ENCODE data around the gene SKOR1. TPM values are rescaled to one million over a fixed set of nuclear protein-coding genes. Genes with fewer than 3 reads are reported as not detected.

The SKOR1 gene
- total RNA-seq, 1 donor from 2014 or later = not detected

DNA sequence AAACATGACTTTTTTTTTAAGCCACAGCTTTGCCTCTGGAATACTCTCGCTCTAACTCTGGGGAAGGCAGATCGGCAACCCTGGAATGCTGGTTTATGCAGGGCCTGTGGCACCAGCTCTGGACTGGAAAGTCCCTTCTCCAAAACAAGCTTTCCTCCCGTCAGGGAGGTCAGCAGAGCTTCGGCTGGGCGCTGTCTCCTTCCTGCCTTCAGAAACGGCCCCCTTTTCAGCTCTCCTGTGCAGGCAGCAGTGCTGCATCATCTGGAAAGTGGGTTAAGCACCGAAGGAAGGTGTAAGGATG is 42.7 kb upstream of the SKOR1 start:
- Mint-ChIP-seq H3K36me3 (ENCODE audit: low read depth, unreplicated experiment) (peaks cover 10% of the 10 kb centered on the region), H3K4me3 (ENCODE audit: unreplicated experiment) (no peak overlapping the region), H3K27me3 (ENCODE audit: low read depth, unreplicated experiment) (peaks cover 2% of the 10 kb centered on the region), H3K27ac (ENCODE audit: unreplicated experiment) (no peak overlapping the region), H3K4me1 (ENCODE audit: low read depth, unreplicated experiment) (peaks cover 5% of the 10 kb centered on the region), H3K9me3 (ENCODE audit: unreplicated experiment) (no peaks in the 10 kb centered on the region)
- H3K4me3 ChIP-seq (ENCODE audit: insufficient read depth, low read depth, low read length) = no peak overlapping the region
- H3K36me3 ChIP-seq (ENCODE audit: insufficient read depth, low read length) = no peaks in the 10 kb centered on the region
- no peaks in the 10 kb centered on the region for H3K27me3 ChIP-seq (ENCODE audit: insufficient read depth, low read length)
- no peaks in the 10 kb centered on the region for H3K4me1 ChIP-seq (ENCODE audit: insufficient read depth, low read length)
- TF ChIP-seq, protein P1, sequence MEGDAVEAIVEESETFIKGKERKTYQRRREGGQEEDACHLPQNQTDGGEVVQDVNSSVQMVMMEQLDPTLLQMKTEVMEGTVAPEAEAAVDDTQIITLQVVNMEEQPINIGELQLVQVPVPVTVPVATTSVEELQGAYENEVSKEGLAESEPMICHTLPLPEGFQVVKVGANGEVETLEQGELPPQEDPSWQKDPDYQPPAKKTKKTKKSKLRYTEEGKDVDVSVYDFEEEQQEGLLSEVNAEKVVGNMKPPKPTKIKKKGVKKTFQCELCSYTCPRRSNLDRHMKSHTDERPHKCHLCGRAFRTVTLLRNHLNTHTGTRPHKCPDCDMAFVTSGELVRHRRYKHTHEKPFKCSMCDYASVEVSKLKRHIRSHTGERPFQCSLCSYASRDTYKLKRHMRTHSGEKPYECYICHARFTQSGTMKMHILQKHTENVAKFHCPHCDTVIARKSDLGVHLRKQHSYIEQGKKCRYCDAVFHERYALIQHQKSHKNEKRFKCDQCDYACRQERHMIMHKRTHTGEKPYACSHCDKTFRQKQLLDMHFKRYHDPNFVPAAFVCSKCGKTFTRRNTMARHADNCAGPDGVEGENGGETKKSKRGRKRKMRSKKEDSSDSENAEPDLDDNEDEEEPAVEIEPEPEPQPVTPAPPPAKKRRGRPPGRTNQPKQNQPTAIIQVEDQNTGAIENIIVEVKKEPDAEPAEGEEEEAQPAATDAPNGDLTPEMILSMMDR (IDR thresholded peaks at IDR 0.05; ENCODE audit: insufficient read depth, low read depth, low read length) = no peak
- TF ChIP-seq EZH2 (IDR thresholded peaks at IDR 0.05; ENCODE audit: insufficient read depth, low read length) = no peak
- no peak overlapping the region for H3K9ac ChIP-seq (ENCODE audit: low read length)
- DNase-seq (ENCODE audit: low read depth) (no peak), FAIRE-seq (no peak)
- H2AFZ ChIP-seq (ENCODE audit: low read depth, low read length) = no peak overlapping the region
- no peaks in the 10 kb centered on the region for H4K20me1 ChIP-seq (ENCODE audit: insufficient read depth, low read length)
- H3K79me2 ChIP-seq (ENCODE audit: insufficient read depth, low read length) = no peaks in the 10 kb centered on the region
- H3K27ac ChIP-seq (ENCODE audit: low read depth, low read length) = no peak overlapping the region
- no peaks in the 10 kb centered on the region for H3K9me3 ChIP-seq (ENCODE audit: insufficient read depth, low read depth, low read length)
- no peak overlapping the region for H3K4me2 ChIP-seq (ENCODE audit: low read length)

DNA sequence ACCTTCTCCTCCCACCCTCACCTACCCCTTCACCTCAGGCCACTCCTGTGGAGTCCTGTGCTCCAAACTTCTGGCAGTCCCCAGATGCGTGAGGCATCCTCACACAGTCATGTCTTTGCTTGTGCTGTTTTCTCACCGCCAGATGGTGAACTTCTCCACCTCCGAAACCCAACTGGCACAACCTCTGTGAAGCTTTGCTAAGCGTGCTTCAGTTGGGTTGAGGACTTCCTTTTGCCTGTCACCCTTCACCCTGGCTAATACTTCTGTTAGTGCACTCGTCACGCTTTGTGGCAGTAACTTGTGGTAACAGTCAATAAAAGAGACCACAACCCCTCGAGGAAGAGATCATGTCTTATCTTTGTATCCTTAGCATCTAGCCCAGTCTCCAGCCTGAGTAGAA is 42.0 kb upstream of the SKOR1 start:
- Histone ChIP-seq H3K4me3 (ENCODE audit: insufficient read depth, low read depth, low read length) (no peak overlapping the region), H3K27ac (ENCODE audit: low read depth, low read length) (no peak overlapping the region), H3K4me2 (ENCODE audit: low read length) (no peak overlapping the region), H3K79me2 (ENCODE audit: insufficient read depth, low read length) (no peaks in the 10 kb centered on the region), H3K9me3 (ENCODE audit: insufficient read depth, low read depth, low read length) (no peaks in the 10 kb centered on the region), H3K4me1 (ENCODE audit: insufficient read depth, low read length) (no peaks in the 10 kb centered on the region), H3K9ac (ENCODE audit: low read length) (no peak overlapping the region), H3K36me3 (ENCODE audit: insufficient read depth, low read length) (no peaks in the 10 kb centered on the region), H2AFZ (ENCODE audit: low read depth, low read length) (no peak overlapping the region), H4K20me1 (ENCODE audit: insufficient read depth, low read length) (no peaks in the 10 kb centered on the region), H3K27me3 (ENCODE audit: insufficient read depth, low read length) (no peaks in the 10 kb centered on the region)
- no peak overlapping the region for H3K4me3 Mint-ChIP-seq (ENCODE audit: unreplicated experiment)
- TF ChIP-seq EZH2 (IDR thresholded peaks at IDR 0.05; ENCODE audit: insufficient read depth, low read length) = no peak
- peaks cover 2% of the 10 kb centered on the region for H3K27me3 Mint-ChIP-seq (ENCODE audit: low read depth, unreplicated experiment)
- no peak for DNase-seq (ENCODE audit: low read depth)
- no peak for FAIRE-seq
- no peaks in the 10 kb centered on the region for H3K9me3 Mint-ChIP-seq (ENCODE audit: unreplicated experiment)
- H3K27ac Mint-ChIP-seq (ENCODE audit: unreplicated experiment) = no peak overlapping the region
- H3K36me3 Mint-ChIP-seq (ENCODE audit: low read depth, unreplicated experiment) = peaks cover 10% of the 10 kb centered on the region
- peaks cover 5% of the 10 kb centered on the region for H3K4me1 Mint-ChIP-seq (ENCODE audit: low read depth, unreplicated experiment)

DNA sequence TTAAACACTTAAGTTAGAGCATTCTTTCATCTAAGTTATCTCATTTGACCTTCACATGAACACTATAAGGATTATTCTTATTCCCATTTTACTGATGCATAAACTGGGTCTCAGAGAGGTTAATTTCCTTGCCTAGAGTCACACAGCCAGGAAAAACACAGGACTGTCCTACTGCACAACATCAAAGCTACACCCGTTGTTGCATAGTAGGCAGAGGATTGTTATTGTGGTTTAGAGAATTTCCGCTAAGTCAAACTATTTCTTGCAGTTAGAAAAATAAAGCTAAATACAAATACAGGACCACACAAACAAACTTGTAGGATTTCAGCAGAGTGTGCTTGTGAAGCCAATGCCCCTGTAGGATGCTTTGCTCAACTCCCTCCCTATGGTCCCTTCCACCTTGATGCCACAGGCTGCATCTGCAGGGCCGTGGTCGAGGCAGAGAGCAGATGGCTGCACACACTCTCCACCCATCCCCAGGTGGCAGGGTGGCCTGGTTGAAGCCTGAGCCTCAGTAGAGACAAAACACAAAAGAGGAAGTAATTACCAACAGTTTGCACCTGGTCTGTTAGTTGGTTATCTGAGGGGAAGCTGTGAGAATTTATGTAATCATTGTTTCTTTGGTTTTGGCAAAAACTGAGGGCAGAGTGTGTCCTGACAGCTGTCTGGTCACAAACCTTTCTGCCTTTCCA is 41.1 kb upstream of the SKOR1 start:
- DNase-seq (ENCODE audit: low read depth) (no peak), FAIRE-seq (no peak)
- H3K27me3 ChIP-seq (ENCODE audit: insufficient read depth, low read length) = no peaks in the 10 kb centered on the region
- H3K4me2 ChIP-seq (ENCODE audit: low read length) = no peak overlapping the region
- no peaks in the 10 kb centered on the region for H3K36me3 ChIP-seq (ENCODE audit: insufficient read depth, low read length)
- no peaks in the 10 kb centered on the region for H3K4me1 ChIP-seq (ENCODE audit: insufficient read depth, low read length)
- no peaks in the 10 kb centered on the region for H4K20me1 ChIP-seq (ENCODE audit: insufficient read depth, low read length)
- peaks cover 10% of the 10 kb centered on the region for H3K36me3 Mint-ChIP-seq (ENCODE audit: low read depth, unreplicated experiment)
- H3K27ac ChIP-seq (ENCODE audit: low read depth, low read length) = no peak overlapping the region
- H2AFZ ChIP-seq (ENCODE audit: low read depth, low read length) = no peak overlapping the region
- H3K4me3 Mint-ChIP-seq (ENCODE audit: unreplicated experiment) = no peak overlapping the region
- no peaks in the 10 kb centered on the region for H3K9me3 ChIP-seq (ENCODE audit: insufficient read depth, low read depth, low read length)
- H3K27ac Mint-ChIP-seq (ENCODE audit: unreplicated experiment) = no peak overlapping the region
- H3K4me3 ChIP-seq (ENCODE audit: insufficient read depth, low read depth, low read length) = no peak overlapping the region
- H3K79me2 ChIP-seq (ENCODE audit: insufficient read depth, low read length) = no peaks in the 10 kb centered on the region
- H3K4me1 Mint-ChIP-seq (ENCODE audit: low read depth, unreplicated experiment) = peaks cover 5% of the 10 kb centered on the region
- H3K27me3 Mint-ChIP-seq (ENCODE audit: low read depth, unreplicated experiment) = peaks cover 2% of the 10 kb centered on the region
- no peaks in the 10 kb centered on the region for H3K9me3 Mint-ChIP-seq (ENCODE audit: unreplicated experiment)
- TF ChIP-seq, protein P1 (IDR thresholded peaks at IDR 0.05; ENCODE audit: insufficient read depth, low read depth, low read length) = no peak
- no peak for TF ChIP-seq EZH2 (IDR thresholded peaks at IDR 0.05; ENCODE audit: insufficient read depth, low read length)
- H3K9ac ChIP-seq (ENCODE audit: low read length) = no peak overlapping the region
